ENCODE data around the gene PCDHB11. TPM values are rescaled to one million over a fixed set of nuclear protein-coding genes. Genes with fewer than 3 reads are reported as not detected.
"Not testable (repeated sequence)": the region's sequence is repeated elsewhere in the genome, so short reads cannot be mapped to it uniquely, and the experiment has no call there.

Gene PCDHB11
- total RNA-seq (ENCODE audit: low replicate concordance), result 2.0 and 3.3 TPM in 2 replicates
- long read RNA-seq, result 0 reads

DNA sequence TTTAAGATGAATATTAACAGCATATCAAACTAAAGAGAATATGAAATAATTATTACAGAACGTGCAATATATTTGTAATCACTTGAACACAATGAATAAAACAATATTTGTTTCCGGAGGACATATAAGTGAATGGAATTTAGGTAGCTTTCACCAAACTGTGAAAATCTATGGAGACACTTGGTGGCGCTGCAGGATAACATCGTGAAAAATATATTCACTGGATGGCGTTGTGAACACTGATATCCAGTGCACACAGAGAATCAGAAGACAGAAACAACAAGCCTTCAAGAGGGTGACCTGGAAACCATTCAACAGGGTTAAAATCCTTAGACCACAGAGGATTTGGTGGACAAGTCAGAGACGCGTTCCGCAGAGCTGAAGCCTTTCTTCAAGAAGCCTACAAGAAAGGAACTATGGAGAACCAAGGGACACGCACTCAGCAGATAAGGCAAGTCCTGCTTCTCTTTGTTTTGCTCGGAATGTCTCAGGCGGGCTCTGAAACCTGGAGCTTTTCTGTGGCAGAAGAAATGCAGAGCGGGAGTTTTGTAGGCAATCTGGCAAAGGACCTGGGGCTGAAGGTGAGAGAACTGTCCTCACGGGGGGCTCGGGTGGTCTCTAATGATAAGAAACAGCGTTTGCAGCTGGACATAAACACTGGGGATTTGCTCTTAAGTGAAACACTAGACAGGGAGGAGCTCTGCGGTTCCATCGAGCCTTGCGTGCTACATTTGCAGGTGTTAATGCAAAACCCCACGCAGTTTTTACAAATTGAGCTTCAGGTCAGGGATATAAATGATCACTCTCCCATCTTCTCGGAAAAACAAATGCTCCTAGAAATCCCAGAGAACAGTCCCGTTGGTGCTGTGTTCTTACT is at the start of gene PCDHB11:
Gene PCDHB11 (plus strand): TSS at position 269 of the 877 bp plus-strand sequence. CDS start 148 bp downstream, at position 417.
- H3K36me3 Mint-ChIP-seq, result peaks cover 4% of the 10 kb centered on the region
- TF ChIP-seq, protein P1, sequence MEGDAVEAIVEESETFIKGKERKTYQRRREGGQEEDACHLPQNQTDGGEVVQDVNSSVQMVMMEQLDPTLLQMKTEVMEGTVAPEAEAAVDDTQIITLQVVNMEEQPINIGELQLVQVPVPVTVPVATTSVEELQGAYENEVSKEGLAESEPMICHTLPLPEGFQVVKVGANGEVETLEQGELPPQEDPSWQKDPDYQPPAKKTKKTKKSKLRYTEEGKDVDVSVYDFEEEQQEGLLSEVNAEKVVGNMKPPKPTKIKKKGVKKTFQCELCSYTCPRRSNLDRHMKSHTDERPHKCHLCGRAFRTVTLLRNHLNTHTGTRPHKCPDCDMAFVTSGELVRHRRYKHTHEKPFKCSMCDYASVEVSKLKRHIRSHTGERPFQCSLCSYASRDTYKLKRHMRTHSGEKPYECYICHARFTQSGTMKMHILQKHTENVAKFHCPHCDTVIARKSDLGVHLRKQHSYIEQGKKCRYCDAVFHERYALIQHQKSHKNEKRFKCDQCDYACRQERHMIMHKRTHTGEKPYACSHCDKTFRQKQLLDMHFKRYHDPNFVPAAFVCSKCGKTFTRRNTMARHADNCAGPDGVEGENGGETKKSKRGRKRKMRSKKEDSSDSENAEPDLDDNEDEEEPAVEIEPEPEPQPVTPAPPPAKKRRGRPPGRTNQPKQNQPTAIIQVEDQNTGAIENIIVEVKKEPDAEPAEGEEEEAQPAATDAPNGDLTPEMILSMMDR (conservative IDR thresholded peaks at IDR 0.05), result peak; percentile 53
- no peaks in the 10 kb centered on the region for H3K27me3 Mint-ChIP-seq
- H3K4me1 Mint-ChIP-seq (ENCODE audit: unreplicated experiment), result no peaks in the 10 kb centered on the region
- H3K27ac Mint-ChIP-seq, result no peak within 1 kb of the TSS
- H3K4me3 Mint-ChIP-seq, result peak within 1 kb of the TSS; percentile 74
- no peaks in the 10 kb centered on the region for H3K9me3 Mint-ChIP-seq
- DNase-seq (ENCODE audit: extremely low spot score, unreplicated experiment), result no peak

DNA sequence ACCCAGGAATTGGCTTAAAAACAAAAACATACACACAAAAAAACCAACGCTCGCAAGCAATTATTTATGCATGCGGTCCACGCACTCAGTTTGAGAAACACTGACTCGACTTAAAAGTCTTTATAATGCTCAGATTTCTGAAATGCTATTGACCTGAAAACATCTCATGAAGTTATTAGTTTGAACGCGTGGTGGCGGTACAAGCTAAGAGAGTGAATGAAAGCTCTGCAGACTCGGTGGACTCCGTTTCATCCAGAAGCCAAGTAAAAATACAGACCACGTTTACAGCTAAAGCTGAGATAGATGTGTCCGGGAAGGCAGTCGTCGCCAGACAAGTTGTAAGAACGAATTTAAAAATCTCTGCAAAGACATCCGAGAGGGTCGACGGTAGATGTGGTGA is 49.6 kb upstream of the PCDHB11 start, which contains the start of gene PCDHB6:
Gene PCDHB6 (plus strand): TSS at position 246 of the 400 bp plus-strand sequence. CDS start 201 bp downstream, outside the sequence.
- peaks cover 7% of the 10 kb centered on the region for H3K36me3 Mint-ChIP-seq
- no peak within 1 kb of the TSS for H3K4me3 Mint-ChIP-seq
- H3K9me3 Mint-ChIP-seq, result peaks cover 10% of the 10 kb centered on the region
- TF ChIP-seq, protein P1 (conservative IDR thresholded peaks at IDR 0.05), result no peak
- no peak within 1 kb of the TSS for H3K27ac Mint-ChIP-seq
- H3K4me1 Mint-ChIP-seq (ENCODE audit: unreplicated experiment), result no peaks in the 10 kb centered on the region
- H3K27me3 Mint-ChIP-seq, result no peaks in the 10 kb centered on the region
- DNase-seq (ENCODE audit: extremely low spot score, unreplicated experiment), result no peak

DNA sequence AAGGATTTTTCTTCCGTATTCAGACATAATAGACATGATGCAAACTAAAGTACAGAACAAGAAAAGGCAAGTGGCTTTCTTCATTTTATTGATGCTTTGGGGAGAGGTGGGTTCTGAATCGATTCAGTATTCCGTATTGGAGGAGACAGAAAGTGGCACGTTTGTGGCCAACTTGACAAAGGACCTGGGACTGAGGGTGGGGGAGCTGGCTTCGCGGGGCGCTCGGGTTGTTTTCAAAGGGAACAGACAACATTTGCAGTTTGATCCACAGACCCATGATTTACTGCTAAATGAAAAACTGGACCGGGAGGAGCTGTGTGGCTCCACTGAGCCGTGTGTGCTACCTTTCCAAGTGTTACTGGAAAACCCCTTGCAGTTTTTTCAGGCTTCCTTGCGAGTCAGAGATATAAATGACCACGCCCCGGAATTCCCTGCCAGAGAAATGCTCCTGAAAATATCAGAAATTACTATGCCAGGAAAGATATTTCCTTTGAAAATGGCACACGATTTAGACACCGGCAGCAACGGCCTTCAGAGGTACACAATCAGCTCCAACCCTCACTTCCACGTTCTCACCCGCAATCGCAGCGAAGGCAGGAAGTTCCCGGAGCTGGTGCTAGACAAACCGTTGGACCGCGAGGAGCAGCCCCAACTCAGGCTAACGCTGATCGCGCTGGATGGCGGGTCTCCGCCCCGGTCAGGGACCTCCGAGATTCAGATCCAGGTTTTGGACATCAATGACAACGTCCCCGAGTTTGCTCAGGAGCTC is 49.0 kb upstream of the PCDHB11 start:
- no peaks in the 10 kb centered on the region for H3K27me3 Mint-ChIP-seq

DNA sequence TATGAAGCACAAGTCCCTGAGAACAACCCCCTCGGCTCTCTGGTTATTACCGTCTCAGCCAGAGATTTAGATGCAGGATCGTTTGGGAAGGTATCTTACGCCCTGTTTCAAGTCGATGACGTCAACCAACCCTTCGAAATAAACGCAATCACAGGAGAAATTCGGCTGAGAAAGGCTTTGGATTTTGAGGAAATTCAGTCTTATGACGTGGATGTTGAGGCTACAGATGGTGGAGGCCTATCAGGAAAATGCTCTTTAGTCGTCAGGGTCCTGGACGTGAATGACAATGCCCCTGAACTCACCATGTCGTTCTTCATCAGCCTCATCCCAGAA is 48.5 kb upstream of the PCDHB11 start:
- no peak overlapping the region for H3K27ac Mint-ChIP-seq
- no peaks in the 10 kb centered on the region for H3K4me1 Mint-ChIP-seq (ENCODE audit: unreplicated experiment)
- TF ChIP-seq, protein P1 (conservative IDR thresholded peaks at IDR 0.05), result no peak
- DNase-seq (ENCODE audit: extremely low spot score, unreplicated experiment), result no peak
- peaks cover 12% of the 10 kb centered on the region for H3K9me3 Mint-ChIP-seq
- H3K27me3 Mint-ChIP-seq, result no peaks in the 10 kb centered on the region
- H3K4me3 Mint-ChIP-seq, result no peak overlapping the region
- peaks cover 7% of the 10 kb centered on the region for H3K36me3 Mint-ChIP-seq

More for the DNA sequence above, 49.0 kb upstream of the PCDHB11 start:
- no peak overlapping the region for H3K27ac Mint-ChIP-seq
- no peaks in the 10 kb centered on the region for H3K4me1 Mint-ChIP-seq (ENCODE audit: unreplicated experiment)
- H3K9me3 Mint-ChIP-seq, result peaks cover 10% of the 10 kb centered on the region
- H3K4me3 Mint-ChIP-seq, result no peak overlapping the region
- H3K36me3 Mint-ChIP-seq, result peaks cover 7% of the 10 kb centered on the region
- TF ChIP-seq, protein P1 (conservative IDR thresholded peaks at IDR 0.05), result no peak
- no peak for DNase-seq (ENCODE audit: extremely low spot score, unreplicated experiment)

DNA sequence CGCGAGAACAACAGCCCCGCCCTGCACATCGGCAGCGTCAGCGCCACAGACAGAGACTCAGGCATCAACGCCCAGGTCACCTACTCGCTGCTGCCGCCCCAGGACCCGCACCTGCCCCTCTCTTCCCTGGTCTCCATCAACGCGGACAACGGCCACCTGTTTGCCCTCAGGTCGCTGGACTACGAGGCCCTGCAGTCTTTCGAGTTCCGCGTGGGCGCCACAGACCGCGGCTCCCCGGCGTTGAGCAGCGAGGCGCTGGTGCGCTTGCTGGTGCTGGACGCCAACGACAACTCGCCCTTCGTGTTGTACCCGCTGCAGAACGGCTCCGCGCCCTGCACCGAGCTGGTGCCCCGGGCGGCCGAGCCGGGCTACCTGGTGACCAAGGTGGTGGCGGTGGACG is 47.8 kb upstream of the PCDHB11 start:
- H3K36me3 Mint-ChIP-seq; H3K27ac Mint-ChIP-seq; H3K4me1 Mint-ChIP-seq (ENCODE audit: unreplicated experiment); H3K27me3 Mint-ChIP-seq; H3K4me3 Mint-ChIP-seq; DNase-seq (ENCODE audit: extremely low spot score, unreplicated experiment): not testable (repeated sequence)
- H3K9me3 Mint-ChIP-seq, result peaks cover 19% of the 10 kb centered on the region

DNA sequence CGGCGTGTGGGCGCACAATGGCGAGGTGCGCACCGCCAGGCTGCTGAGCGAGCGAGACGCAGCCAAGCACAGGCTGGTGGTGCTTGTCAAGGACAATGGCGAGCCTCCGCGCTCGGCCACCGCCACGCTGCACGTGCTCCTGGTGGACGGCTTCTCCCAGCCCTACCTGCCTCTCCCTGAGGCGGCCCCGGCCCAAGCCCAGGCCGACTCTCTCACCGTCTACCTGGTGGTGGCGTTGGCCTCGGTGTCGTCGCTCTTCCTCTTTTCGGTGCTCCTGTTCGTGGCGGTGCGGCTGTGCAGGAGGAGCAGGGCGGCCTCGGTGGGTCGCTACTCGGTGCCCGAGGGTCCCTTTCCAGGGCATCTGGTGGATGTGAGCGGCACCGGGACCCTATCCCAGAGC is 47.3 kb upstream of the PCDHB11 start:
- not testable (repeated sequence) for H3K27me3 Mint-ChIP-seq; H3K4me3 Mint-ChIP-seq; DNase-seq (ENCODE audit: extremely low spot score, unreplicated experiment); H3K36me3 Mint-ChIP-seq; H3K27ac Mint-ChIP-seq; H3K4me1 Mint-ChIP-seq (ENCODE audit: unreplicated experiment)
- peaks cover 21% of the 10 kb centered on the region for H3K9me3 Mint-ChIP-seq
